ENCODE data around the gene MORF4L1. TPM values are rescaled to one million over a fixed set of nuclear protein-coding genes. Genes with fewer than 3 reads are reported as not detected.
"Not testable (repeated sequence)": the region's sequence is repeated elsewhere in the genome, so short reads cannot be mapped to it uniquely, and the experiment has no call there.

The MORF4L1 gene
- total RNA-seq, 4 donors from 2014 or later: 149 to 330 (median 235) TPM

- Histone ChIP-seq H3K36me3 (no peaks in the 10 kb centered on the region), H3K9me3 (no peaks in the 10 kb centered on the region), H3K4me3 (no peak overlapping the region), H3K27me3 (no peaks in the 10 kb centered on the region), H3K4me1 (no peaks in the 10 kb centered on the region), H3K27ac (no peak overlapping the region)
- DNase-seq: no peak
- in situ Hi-C loops (cut with MboI; ENCODE audit: low pct_ligation_motif_present in 1 of 4, low pct_unique_long_range_greater_than_20kb in 1 of 4, low sequenced_read_pairs in 3 of 4): no loop called here
- 63% methylated on average over 7 of the region's 7 CpGs; no CpG with 5 or more reads in 1 of the 2 donors for WGBS, 2 donors (ENCODE audit: low coverage in 1 of 2)
- intact Hi-C loops (cut with DNase I; ENCODE audit: low total_unique reads): no loop called here
- TF ChIP-seq CTCF (IDR thresholded peaks at IDR 0.05) (no peak), POLR2A (IDR thresholded peaks at IDR 0.05) (no peak), POLR2AphosphoS5 (IDR thresholded peaks at IDR 0.05) (no peak), EP300 (IDR thresholded peaks at IDR 0.05; ENCODE audit: low read depth) (no peak)
Observed at GRCh38 chr15:78840661-78841375, 31.9 kb upstream of the MORF4L1 start.

GRCh38 chr15:78841376-78841706 is 31.3 kb upstream of the MORF4L1 start:
- no peak for DNase-seq

DNA sequence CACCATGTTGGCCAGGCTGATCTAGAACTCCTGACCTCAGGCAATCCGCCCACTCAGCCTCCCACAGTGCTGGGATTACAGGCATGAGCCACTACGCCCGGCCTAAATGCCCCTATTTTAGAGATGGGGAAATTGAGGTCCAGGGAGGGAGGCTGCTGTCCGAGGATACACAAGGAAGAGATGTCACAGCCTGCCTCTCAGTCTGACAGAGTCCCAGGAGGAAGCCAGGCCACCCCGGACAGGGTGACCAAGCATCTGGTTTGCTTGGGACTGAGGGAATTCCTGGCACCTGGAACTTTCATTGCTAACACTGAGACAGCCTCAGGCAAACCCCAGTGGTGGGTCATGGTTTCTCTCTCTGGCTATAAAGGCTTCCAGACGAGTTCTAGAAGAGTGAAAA is 30.8 kb upstream of the MORF4L1 start:
- Histone ChIP-seq H3K9me3 (no peaks in the 10 kb centered on the region), H3K4me3 (no peak overlapping the region), H3K36me3 (no peaks in the 10 kb centered on the region), H3K27me3 (no peaks in the 10 kb centered on the region), H3K27ac (no peak overlapping the region), H3K4me1 (no peaks in the 10 kb centered on the region)
- no peak for DNase-seq
- intact Hi-C loops (cut with DNase I; ENCODE audit: low total_unique reads) (no loop called here), in situ Hi-C loops (cut with MboI; ENCODE audit: low pct_ligation_motif_present in 1 of 4, low pct_unique_long_range_greater_than_20kb in 1 of 4, low sequenced_read_pairs in 3 of 4) (no loop called here)
- TF ChIP-seq POLR2A (IDR thresholded peaks at IDR 0.05) (no peak), EP300 (IDR thresholded peaks at IDR 0.05; ENCODE audit: low read depth) (no peak), POLR2AphosphoS5 (IDR thresholded peaks at IDR 0.05) (no peak), CTCF (IDR thresholded peaks at IDR 0.05) (no peak)
- WGBS, 2 donors (ENCODE audit: low coverage in 1 of 2): 81% methylated on average over 6 of the region's 6 CpGs; no CpG with 5 or more reads in 1 of the 2 donors

More at GRCh38 chr15:78841376-78841706, 31.3 kb upstream of the MORF4L1 start:
- intact Hi-C loops (cut with DNase I; ENCODE audit: low total_unique reads): no loop called here
- H3K9me3 ChIP-seq: no peaks in the 10 kb centered on the region
- H3K27ac ChIP-seq: no peak overlapping the region
- no peaks in the 10 kb centered on the region for H3K27me3 ChIP-seq
- no peaks in the 10 kb centered on the region for H3K4me1 ChIP-seq
- in situ Hi-C loops (cut with MboI; ENCODE audit: low pct_ligation_motif_present in 1 of 4, low pct_unique_long_range_greater_than_20kb in 1 of 4, low sequenced_read_pairs in 3 of 4): no loop called here
- 38 to 59% methylated on average over 1 to 3 of the region's 3 CpGs for WGBS, 2 donors (ENCODE audit: low coverage in 1 of 2)
- H3K4me3 ChIP-seq: no peak overlapping the region
- no peaks in the 10 kb centered on the region for H3K36me3 ChIP-seq
- TF ChIP-seq CTCF (IDR thresholded peaks at IDR 0.05) (no peak), EP300 (IDR thresholded peaks at IDR 0.05; ENCODE audit: low read depth) (no peak), POLR2A (IDR thresholded peaks at IDR 0.05) (no peak), POLR2AphosphoS5 (IDR thresholded peaks at IDR 0.05) (no peak)

DNA sequence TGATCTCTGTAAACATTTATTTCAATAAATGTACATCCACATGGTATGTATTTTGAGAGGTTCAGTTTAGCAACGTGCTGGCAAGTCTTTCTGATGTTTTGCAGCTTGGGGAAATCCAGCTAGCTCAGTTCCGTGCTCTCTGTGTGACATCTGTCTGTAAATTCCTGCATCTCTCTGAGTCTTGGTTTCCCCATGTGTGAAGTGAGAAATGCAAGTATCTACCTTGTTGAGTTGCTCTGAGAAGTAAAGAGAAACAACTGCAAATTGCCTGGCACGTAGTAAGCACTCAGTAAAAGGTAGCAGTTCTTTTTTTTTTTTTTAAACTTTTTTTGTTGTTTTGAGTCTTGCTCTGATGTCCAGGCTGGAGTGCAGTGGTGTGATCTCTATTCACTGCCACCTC is 30.2 kb upstream of the MORF4L1 start:
- H3K4me3 ChIP-seq: no peak overlapping the region
- no peak for DNase-seq
- H3K36me3 ChIP-seq: no peaks in the 10 kb centered on the region
- TF ChIP-seq POLR2AphosphoS5 (IDR thresholded peaks at IDR 0.05): no peak
- TF ChIP-seq CTCF (IDR thresholded peaks at IDR 0.05): no peak
- TF ChIP-seq EP300 (IDR thresholded peaks at IDR 0.05; ENCODE audit: low read depth): no peak
- TF ChIP-seq POLR2A (IDR thresholded peaks at IDR 0.05): no peak
- H3K4me1 ChIP-seq: no peaks in the 10 kb centered on the region
- H3K9me3 ChIP-seq: no peaks in the 10 kb centered on the region
- H3K27me3 ChIP-seq: no peaks in the 10 kb centered on the region
- intact Hi-C loops (cut with DNase I; ENCODE audit: low total_unique reads) (no loop called here), in situ Hi-C loops (cut with MboI; ENCODE audit: low pct_ligation_motif_present in 1 of 4, low pct_unique_long_range_greater_than_20kb in 1 of 4, low sequenced_read_pairs in 3 of 4) (no loop called here)
- no peak overlapping the region for H3K27ac ChIP-seq
- WGBS, 2 donors (ENCODE audit: low coverage in 1 of 2): 61 to 77% methylated on average over 3 of the region's 3 CpGs

GRCh38 chr15:78846906-78847305 is 25.8 kb upstream of the MORF4L1 start:
- in situ Hi-C loops (cut with MboI; ENCODE audit: low pct_ligation_motif_present in 1 of 4, low pct_unique_long_range_greater_than_20kb in 1 of 4, low sequenced_read_pairs in 3 of 4); H3K4me1 ChIP-seq; H3K36me3 ChIP-seq; H3K27ac ChIP-seq; DNase-seq; intact Hi-C loops (cut with DNase I; ENCODE audit: low total_unique reads); H3K27me3 ChIP-seq; H3K4me3 ChIP-seq; H3K9me3 ChIP-seq: not testable (repeated sequence)
- WGBS, 2 donors (ENCODE audit: low coverage in 1 of 2): 98% methylated on average over 14 of the region's 27 CpGs; no CpG with 5 or more reads in 1 of the 2 donors

- DNase-seq; H3K27ac ChIP-seq; H3K36me3 ChIP-seq; H3K4me3 ChIP-seq; in situ Hi-C loops (cut with MboI; ENCODE audit: low pct_ligation_motif_present in 1 of 4, low pct_unique_long_range_greater_than_20kb in 1 of 4, low sequenced_read_pairs in 3 of 4); H3K9me3 ChIP-seq; H3K27me3 ChIP-seq; intact Hi-C loops (cut with DNase I; ENCODE audit: low total_unique reads); H3K4me1 ChIP-seq: not testable (repeated sequence)
- 86% methylated on average over 15 of the region's 15 CpGs; no CpG with 5 or more reads in 1 of the 2 donors for WGBS, 2 donors (ENCODE audit: low coverage in 1 of 2)
Observed at GRCh38 chr15:78847387-78847906, 25.2 kb upstream of the MORF4L1 start.
